Fibroblast of lung (primary cell): Measurements from ENCODE around the gene ADGRD1.

ENCODE experiments used
- EZH2 ChIP-seq: IDR thresholded peaks from 2 replicates; pipeline ENCODE4 v1.5.1; 2012; ENCODE audit warnings: low read length, control low read depth, mild to moderate bottlenecking; ENCODE audit errors: missing control alignments
- TF ChIP-seq, protein P1 (sequence below), 2 donors: IDR thresholded peaks in 1 of 2; conservative IDR thresholded peaks in 1 of 2; 1 replicate in 1 of 2; 2 replicates in 1 of 2; pipeline ENCODE4 v1.5.1; 2011 to 2012; ENCODE audit warnings: low read length in 2 of 2, control low read depth in 1 of 2, inconsistent platforms in 1 of 2, low read depth in 1 of 2, mild to moderate bottlenecking in 1 of 2

DNA sequence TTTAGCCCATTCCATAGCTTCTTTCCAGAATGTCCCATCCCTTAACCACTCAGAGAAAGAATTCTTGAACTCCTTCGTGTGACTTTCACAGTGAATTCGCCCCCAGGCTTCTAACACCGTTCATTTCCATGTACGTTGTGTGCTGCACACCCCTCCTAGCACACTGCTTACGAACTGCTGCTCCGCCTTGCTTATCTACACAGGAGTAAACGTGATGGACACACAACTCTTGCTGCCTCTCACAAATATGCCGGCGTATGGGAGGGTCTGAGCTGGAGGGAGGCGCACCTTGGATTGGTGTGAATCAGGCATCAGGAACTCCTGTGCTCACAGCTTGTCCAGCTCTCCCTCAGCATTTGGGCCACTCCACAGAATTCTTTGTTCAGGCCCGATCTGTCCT, 3.9 kb upstream of the ADGRD1 start:
- TF ChIP-seq, protein P1, sequence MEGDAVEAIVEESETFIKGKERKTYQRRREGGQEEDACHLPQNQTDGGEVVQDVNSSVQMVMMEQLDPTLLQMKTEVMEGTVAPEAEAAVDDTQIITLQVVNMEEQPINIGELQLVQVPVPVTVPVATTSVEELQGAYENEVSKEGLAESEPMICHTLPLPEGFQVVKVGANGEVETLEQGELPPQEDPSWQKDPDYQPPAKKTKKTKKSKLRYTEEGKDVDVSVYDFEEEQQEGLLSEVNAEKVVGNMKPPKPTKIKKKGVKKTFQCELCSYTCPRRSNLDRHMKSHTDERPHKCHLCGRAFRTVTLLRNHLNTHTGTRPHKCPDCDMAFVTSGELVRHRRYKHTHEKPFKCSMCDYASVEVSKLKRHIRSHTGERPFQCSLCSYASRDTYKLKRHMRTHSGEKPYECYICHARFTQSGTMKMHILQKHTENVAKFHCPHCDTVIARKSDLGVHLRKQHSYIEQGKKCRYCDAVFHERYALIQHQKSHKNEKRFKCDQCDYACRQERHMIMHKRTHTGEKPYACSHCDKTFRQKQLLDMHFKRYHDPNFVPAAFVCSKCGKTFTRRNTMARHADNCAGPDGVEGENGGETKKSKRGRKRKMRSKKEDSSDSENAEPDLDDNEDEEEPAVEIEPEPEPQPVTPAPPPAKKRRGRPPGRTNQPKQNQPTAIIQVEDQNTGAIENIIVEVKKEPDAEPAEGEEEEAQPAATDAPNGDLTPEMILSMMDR (conservative IDR thresholded peaks at IDR 0.05 in 1 of 2, IDR thresholded peaks at IDR 0.05 in 1 of 2; ENCODE audit: low read depth in 1 of 2, low read length in 2 of 2), result no peak
- no peak for TF ChIP-seq EZH2
